BLaER1 treated with 17β-estradiol and CSF1 and Interleukin-3, amounts not matched to agents 10 nM and 100 nM (cell line): Measurements from ENCODE around the gene PYGO2.

Source experiments
- H3K27ac ChIP-seq, 11 experiments: shearing (Covaris generic); formaldehyde crosslinking; 2 replicates each; pipeline ENCODE4 v1.8.1; 2022
- H3K27me3 ChIP-seq, 11 experiments: shearing (Covaris generic); formaldehyde crosslinking; 2 replicates each; pipeline ENCODE4 v1.8.1; 2022
- H3K36me3 ChIP-seq, 11 experiments: shearing (Covaris generic); formaldehyde crosslinking; 2 replicates each; pipeline ENCODE4 v1.8.1; 2022
- H3K4me1 ChIP-seq, 10 experiments: shearing (Covaris generic); formaldehyde crosslinking; 2 replicates each; pipeline ENCODE4 v1.8.1; 2022
- H3K4me2 ChIP-seq, 11 experiments: shearing (Covaris generic); formaldehyde crosslinking; 2 replicates each; pipeline ENCODE4 v1.8.1; 2022
- H3K4me3 ChIP-seq, 10 experiments: shearing (Covaris generic); formaldehyde crosslinking; 2 replicates each; pipeline ENCODE4 v1.8.1; 2022
- H3K9ac ChIP-seq, 11 experiments: shearing (Covaris generic); formaldehyde crosslinking; 2 replicates each; pipeline ENCODE4 v1.8.1; 2022
- H3K9me3 ChIP-seq, 11 experiments: shearing (Covaris generic); formaldehyde crosslinking; replicated peaks in 1 of 11; 2 replicates each; pipeline ENCODE4 v1.8.1; 2022
- H4K20me1 ChIP-seq, 11 experiments: shearing (Covaris generic); formaldehyde crosslinking; 2 replicates each; pipeline ENCODE4 v1.8.1; 2022
- Cebpa-rat ChIP-seq, 11 experiments: shearing (Covaris generic); IDR thresholded peaks; 2 replicates each; pipeline ENCODE4 v1.8.1; 2022

PYGO2 gene

DNA sequence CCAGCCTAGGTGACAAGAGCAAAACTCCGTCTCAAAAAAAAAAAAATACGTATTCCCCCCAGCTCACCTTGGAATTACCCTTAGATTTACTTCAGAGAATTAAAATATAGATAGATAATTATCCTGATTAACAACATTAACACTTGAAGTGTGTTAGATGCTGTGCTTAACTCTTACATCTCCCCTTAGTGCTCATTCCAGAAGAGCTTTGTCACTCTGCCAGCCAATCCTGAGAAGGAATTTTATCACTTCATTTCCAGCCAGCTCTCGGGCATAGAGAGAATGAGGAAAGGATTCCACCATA is 10.6 kb upstream of the PYGO2 start:
- TF ChIP-seq Cebpa-rat (IDR thresholded peaks at IDR 0.05) = no peak
- Histone ChIP-seq H4K20me1 (peaks cover 11 to 59% (median 39%) of the 10 kb centered on the region in 11 experiments; a peak in 18 of 22 replicates), H3K4me2 (peak overlapping the region; percentile 89 to 100 (median 98)), H3K4me3 (peak overlapping the region in 7 of 10 experiments; percentile 64 to 86 (median 69); a peak in 9 of 20 replicates), H3K9ac (peak overlapping the region; percentile 87 to 99 (median 92); a peak in 19 of 22 replicates), H3K27me3 (no peaks in the 10 kb centered on the region), H3K27ac (peak overlapping the region in 8 of 11 experiments; percentile 9 to 98 (median 90); a peak in 8 of 22 replicates), H3K9me3 (no peaks in the 10 kb centered on the region), H3K36me3 (peaks cover 18 to 30% (median 24%) of the 10 kb centered on the region in 11 experiments), H3K4me1 (peaks cover 59 to 77% (median 74%) of the 10 kb centered on the region in 10 experiments)

DNA sequence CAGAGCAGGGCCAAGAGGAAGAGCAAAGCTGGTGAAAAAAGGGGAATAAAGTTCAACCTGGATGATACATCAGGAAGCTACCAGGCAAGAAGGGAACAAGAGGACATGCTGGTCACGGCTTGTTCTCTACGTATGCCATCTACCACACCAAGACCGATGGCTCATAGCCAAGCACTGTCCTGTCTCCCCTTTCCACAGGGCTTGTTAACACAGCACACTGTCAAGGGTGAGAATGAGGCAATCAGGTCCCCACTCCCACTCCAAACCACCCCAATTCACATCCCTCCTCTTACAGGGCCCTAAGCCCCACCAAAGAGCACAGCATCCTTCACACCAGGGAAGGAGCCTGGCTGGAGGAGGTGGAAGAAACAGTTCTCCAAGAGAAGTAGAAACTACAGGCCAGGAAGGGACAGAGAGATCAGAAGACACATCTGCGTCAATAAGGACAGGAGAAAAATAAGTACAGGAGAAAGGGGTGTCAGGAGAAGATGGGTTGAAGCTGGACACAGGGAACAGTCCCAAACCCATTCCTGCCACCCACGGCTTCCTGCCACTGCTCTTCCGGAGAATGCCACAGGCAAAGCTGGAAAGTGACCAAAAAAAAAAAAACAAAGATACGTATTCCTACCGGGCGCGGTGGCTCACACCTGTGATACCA is 9.9 kb upstream of the PYGO2 start:
- peak overlapping the region; percentile 49 to 90 (median 78); a peak in 21 of 22 replicates for H3K27ac ChIP-seq
- peak overlapping the region; percentile 38 to 76 (median 59); a peak in 18 of 20 replicates for H3K4me3 ChIP-seq
- H3K9me3 ChIP-seq = no peaks in the 10 kb centered on the region
- peaks cover 52 to 74% (median 68%) of the 10 kb centered on the region in 10 experiments for H3K4me1 ChIP-seq
- no peak for TF ChIP-seq Cebpa-rat (IDR thresholded peaks at IDR 0.05)
- H3K4me2 ChIP-seq = peak overlapping the region; percentile 89 to 100 (median 98)
- peaks cover 25 to 35% (median 31%) of the 10 kb centered on the region in 11 experiments for H3K36me3 ChIP-seq
- no peaks in the 10 kb centered on the region for H3K27me3 ChIP-seq
- peaks cover 16 to 66% (median 39%) of the 10 kb centered on the region in 11 experiments; a peak in 19 of 22 replicates for H4K20me1 ChIP-seq
- peak overlapping the region; percentile 65 to 99 (median 79); a peak in 21 of 22 replicates for H3K9ac ChIP-seq

DNA sequence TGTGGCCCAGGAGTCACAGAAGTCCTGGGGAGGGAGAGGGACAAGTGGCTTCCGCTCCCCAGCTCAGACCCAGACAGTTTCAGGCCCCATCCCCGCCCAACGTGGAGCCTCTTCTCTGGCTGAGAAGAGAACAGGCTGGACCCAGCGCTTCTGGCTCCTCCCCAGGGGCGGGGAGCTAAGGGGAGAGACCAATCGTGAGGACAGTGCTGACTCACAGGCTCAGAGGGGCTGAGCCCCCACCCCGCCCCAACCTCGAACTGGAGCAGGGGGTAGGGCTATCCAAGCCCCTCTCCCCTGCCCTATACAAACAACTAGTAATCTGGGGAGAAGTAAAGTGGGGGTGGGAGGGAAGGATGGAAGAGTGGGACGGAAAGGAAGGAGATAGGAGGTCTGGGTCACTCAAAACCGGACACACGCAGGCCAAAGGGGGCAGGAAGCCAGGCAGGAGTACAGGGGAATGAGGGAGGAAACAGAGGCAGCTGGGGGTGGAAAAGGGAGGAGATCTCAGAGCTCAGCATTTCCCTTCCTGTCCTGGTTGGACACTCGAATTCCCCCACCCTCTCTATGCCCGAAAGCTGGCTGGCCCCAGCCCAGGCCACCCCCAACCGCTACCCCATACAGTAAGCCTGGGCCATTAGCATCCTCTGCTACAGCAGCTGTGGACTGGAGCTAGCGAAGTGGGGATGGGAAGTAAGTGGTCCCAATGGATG is 9.2 kb upstream of the PYGO2 start, which contains the start of gene SHC1:
SHC1 (minus strand) TSS at position 117 of the 710 bp plus-strand sequence. CDS start 221 bp downstream, outside the sequence.
- H3K9me3 ChIP-seq = no peaks in the 10 kb centered on the region
- H3K4me3 ChIP-seq = peak within 1 kb of the TSS; percentile 38 to 76 (median 59)
- peak within 1 kb of the TSS; percentile 49 to 90 (median 78); a peak in 21 of 22 replicates for H3K27ac ChIP-seq
- H4K20me1 ChIP-seq = peaks cover 22 to 72% (median 39%) of the 10 kb centered on the region in 11 experiments; a peak in 19 of 22 replicates
- H3K4me2 ChIP-seq = peak within 1 kb of the TSS; percentile 89 to 100 (median 98)
- peak within 1 kb of the TSS; percentile 65 to 99 (median 79) for H3K9ac ChIP-seq
- H3K4me1 ChIP-seq = peaks cover 45 to 76% (median 65%) of the 10 kb centered on the region in 10 experiments
- TF ChIP-seq Cebpa-rat (IDR thresholded peaks at IDR 0.05) = no peak
- no peaks in the 10 kb centered on the region for H3K27me3 ChIP-seq
- peaks cover 32 to 42% (median 38%) of the 10 kb centered on the region in 11 experiments for H3K36me3 ChIP-seq

DNA sequence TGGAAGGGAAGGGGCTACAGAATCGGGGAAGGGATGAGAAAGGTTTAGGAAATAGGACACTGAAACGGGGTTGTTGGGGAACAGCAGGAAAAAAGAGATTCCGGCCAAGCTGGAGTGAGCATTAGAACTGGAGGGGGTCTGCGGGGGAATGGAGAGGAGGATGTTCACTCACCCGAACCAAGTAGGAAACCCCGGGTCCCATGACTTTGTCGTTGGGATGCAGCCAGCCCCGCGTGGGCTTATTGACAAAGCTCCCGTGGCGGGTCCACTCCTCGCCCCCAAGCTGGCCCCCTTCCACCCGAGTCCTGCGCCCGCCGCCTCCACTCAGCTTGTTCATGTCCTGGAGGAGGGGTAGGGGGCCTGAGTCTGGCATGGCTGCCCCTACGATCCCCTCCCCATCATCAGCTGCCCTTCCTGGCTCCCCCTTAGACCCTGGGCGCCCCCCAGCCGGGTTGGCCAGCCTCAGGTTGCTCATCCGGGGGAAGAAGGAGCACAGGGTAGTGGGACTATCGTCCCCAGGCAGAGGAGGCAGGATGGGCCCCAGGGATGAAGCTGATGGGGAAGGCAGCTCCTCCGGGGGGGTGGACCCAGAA is 8.4 kb upstream of the PYGO2 start:
- no peak for TF ChIP-seq Cebpa-rat (IDR thresholded peaks at IDR 0.05)
- peaks cover 26 to 80% (median 39%) of the 10 kb centered on the region in 11 experiments; a peak in 19 of 22 replicates for H4K20me1 ChIP-seq
- peak overlapping the region; percentile 89 to 100 (median 98) for H3K4me2 ChIP-seq
- H3K9me3 ChIP-seq = no peaks in the 10 kb centered on the region
- H3K4me1 ChIP-seq = peaks cover 45 to 84% (median 65%) of the 10 kb centered on the region in 10 experiments
- peaks cover 40 to 49% (median 46%) of the 10 kb centered on the region in 11 experiments for H3K36me3 ChIP-seq
- peak overlapping the region; percentile 65 to 99 (median 79) for H3K9ac ChIP-seq
- H3K4me3 ChIP-seq = peak overlapping the region; percentile 38 to 76 (median 59)
- peak overlapping the region; percentile 49 to 90 (median 78); a peak in 21 of 22 replicates for H3K27ac ChIP-seq
- no peaks in the 10 kb centered on the region for H3K27me3 ChIP-seq

DNA sequence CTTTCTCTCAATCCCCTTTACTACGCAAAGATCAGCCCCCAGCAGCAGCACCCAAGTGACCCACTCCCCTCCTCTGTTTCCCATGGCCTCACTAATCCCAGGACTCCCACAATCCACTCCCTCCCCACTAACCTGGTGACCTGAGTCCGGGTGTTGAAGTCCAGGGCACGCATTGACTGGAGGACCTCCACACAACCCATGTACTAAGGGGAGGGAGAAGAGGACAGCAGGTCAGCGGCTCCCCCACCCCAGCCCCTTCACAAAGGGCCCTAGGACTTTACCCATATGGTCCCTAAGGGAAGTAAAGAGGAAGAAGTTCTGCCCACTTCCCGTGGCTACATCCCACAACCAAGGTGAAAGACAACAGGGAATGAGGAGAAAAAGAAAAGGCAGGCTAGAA is 7.7 kb upstream of the PYGO2 start:
- Histone ChIP-seq H3K36me3 (peaks cover 48 to 56% (median 53%) of the 10 kb centered on the region in 11 experiments), H3K9ac (peak overlapping the region; percentile 65 to 99 (median 79)), H3K27me3 (no peaks in the 10 kb centered on the region), H3K4me1 (peaks cover 46 to 91% (median 70%) of the 10 kb centered on the region in 10 experiments), H3K4me3 (peak overlapping the region in 9 of 10 experiments; percentile 43 to 76 (median 59); a peak in 18 of 20 replicates), H3K27ac (peak overlapping the region in 10 of 11 experiments; percentile 49 to 90 (median 78); a peak in 18 of 22 replicates), H3K9me3 (no peaks in the 10 kb centered on the region), H3K4me2 (peak overlapping the region; percentile 89 to 100 (median 98)), H4K20me1 (peaks cover 26 to 82% (median 41%) of the 10 kb centered on the region in 11 experiments; a peak in 19 of 22 replicates)
- no peak for TF ChIP-seq Cebpa-rat (IDR thresholded peaks at IDR 0.05)

DNA sequence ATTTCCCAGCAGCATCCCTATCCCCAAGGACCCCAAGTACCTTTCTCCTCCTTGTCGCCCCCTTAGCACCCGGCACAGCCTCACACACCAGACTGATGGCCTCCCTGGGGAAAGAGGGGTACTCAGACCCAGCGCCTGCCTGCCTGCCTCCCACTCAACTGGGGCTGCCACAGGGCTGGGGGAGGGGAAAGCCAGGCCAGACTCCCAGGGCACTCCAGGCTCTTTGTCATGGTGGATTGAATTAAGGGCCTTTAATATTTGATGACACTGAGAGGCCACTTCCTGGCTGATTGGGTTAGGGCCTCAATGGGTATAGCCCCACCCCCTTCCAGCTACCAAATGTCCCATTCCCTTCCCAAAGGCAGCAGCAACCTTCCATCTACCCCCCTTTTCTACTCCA is 7.1 kb upstream of the PYGO2 start:
- Histone ChIP-seq H3K27ac (peak overlapping the region in 10 of 11 experiments; percentile 49 to 90 (median 78); a peak in 17 of 22 replicates), H3K36me3 (peaks cover 53 to 61% (median 58%) of the 10 kb centered on the region in 11 experiments), H3K4me3 (peak overlapping the region in 7 of 10 experiments; percentile 43 to 76 (median 62); a peak in 13 of 20 replicates), H3K27me3 (no peaks in the 10 kb centered on the region), H3K4me2 (peak overlapping the region; percentile 89 to 100 (median 98)), H3K4me1 (peaks cover 51 to 96% (median 74%) of the 10 kb centered on the region in 10 experiments), H4K20me1 (peaks cover 26 to 82% (median 44%) of the 10 kb centered on the region in 11 experiments; a peak in 19 of 22 replicates), H3K9me3 (no peaks in the 10 kb centered on the region), H3K9ac (peak overlapping the region; percentile 65 to 99 (median 79))
- no peak for TF ChIP-seq Cebpa-rat (IDR thresholded peaks at IDR 0.05)

DNA sequence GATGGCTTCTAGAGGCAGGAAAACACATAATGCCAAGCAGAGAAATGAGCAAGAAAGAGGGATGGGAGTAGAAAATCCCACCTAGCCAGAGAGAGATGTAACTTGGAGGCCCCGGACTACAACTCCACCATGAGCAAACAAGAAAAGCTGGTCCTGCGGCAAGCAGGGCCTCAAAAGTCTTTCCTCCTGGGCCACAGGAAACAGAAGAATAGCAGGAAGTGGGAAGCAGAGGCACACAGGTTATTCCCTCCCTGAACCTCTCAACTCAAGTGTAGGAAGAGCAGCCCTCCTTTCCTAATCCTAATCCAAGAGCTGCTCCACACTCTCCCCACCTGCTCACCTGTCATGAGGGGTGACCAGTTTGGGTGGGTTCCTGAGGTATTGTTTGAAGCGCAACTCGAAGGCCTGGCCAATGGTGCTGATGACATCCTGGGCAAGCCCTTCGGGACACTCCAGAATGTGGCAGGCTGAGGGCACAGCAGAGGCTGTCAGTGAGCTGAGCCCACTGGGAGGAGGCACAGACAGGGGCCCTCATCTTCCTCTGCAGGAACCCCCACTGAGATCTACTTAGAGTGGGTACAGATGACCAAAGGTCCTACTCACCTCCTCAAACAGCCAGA is 5.9 kb upstream of the PYGO2 start:
- Histone ChIP-seq H3K4me1 (peaks cover 56 to 100% (median 77%) of the 10 kb centered on the region in 10 experiments), H3K9ac (peak overlapping the region; percentile 6 to 99 (median 79); a peak in 12 of 22 replicates), H3K27me3 (no peaks in the 10 kb centered on the region), H3K4me2 (peak overlapping the region in 6 of 11 experiments; percentile 17 to 100 (median 74); a peak in 12 of 22 replicates), H3K27ac (peak overlapping the region in 2 of 11 experiments; percentile 10 to 18; a peak in 4 of 22 replicates), H3K4me3 (peak overlapping the region in 1 of 10 experiments; percentile 76; a peak in 1 of 20 replicates), H3K36me3 (peaks cover 60 to 74% (median 68%) of the 10 kb centered on the region in 11 experiments), H4K20me1 (peaks cover 20 to 74% (median 37%) of the 10 kb centered on the region in 11 experiments; a peak in 19 of 22 replicates), H3K9me3 (no peaks in the 10 kb centered on the region)
- no peak for TF ChIP-seq Cebpa-rat (IDR thresholded peaks at IDR 0.05)
